GM23338 (cell line): ENCODE measurements around the gene CNOT6. TPM values are rescaled to one million over a fixed set of nuclear protein-coding genes. Genes with fewer than 3 reads are reported as not detected.

ENCODE experiments used
- ATAC-seq: fragments of 200-7000 bp; cut with Tn5 transposase; 3 replicates; pipeline ENCODE4 v1.9.1; 2020
- DNase-seq: peaks from one replicate; pipeline ENCODE4 v3.0.0-alpha.2; 2015; ENCODE audit warnings: low spot score
- H2AFZ ChIP-seq: fragments of 200-600 bp; sonication (generic); 2 replicates; pipeline ENCODE4 v1.8.0; 2016; ENCODE audit warnings: antibody characterized with exemption, mild to moderate bottlenecking, moderate library complexity
- H3F3A ChIP-seq: fragments of 200-600 bp; sonication (generic); replicated peaks from 2 replicates; pipeline ENCODE4 v1.8.0; 2017; ENCODE audit warnings: antibody characterized with exemption, mixed run types, low read depth
- H3K27ac ChIP-seq: fragments of 200-600 bp; sonication (generic); 2 replicates; pipeline ENCODE4 v1.6.1; 2016; ENCODE audit warnings: low read depth
- H3K27me3 ChIP-seq: fragments of 200-600 bp; sonication (generic); 2 replicates; pipeline ENCODE4 v1.8.0; 2016; ENCODE audit warnings: mild to moderate bottlenecking, mixed run types, moderate library complexity; ENCODE audit not compliant: insufficient read depth
- H3K36me3 ChIP-seq: fragments of 200-600 bp; sonication (generic); 2 replicates; pipeline ENCODE4 v1.8.0; 2016; ENCODE audit warnings: mild to moderate bottlenecking; ENCODE audit not compliant: insufficient read depth
- H3K4me1 ChIP-seq: fragments of 200-600 bp; sonication (generic); 2 replicates; pipeline ENCODE4 v1.8.0; 2016; ENCODE audit warnings: mild to moderate bottlenecking, moderate library complexity; ENCODE audit not compliant: insufficient read depth
- H3K4me2 ChIP-seq: fragments of 200-600 bp; sonication (generic); 2 replicates; pipeline ENCODE4 v1.7.1; 2017; ENCODE audit warnings: mixed run types
- H3K4me3 ChIP-seq: fragments of 200-600 bp; sonication (generic); 2 replicates; pipeline ENCODE4 v1.6.1; 2016; ENCODE audit warnings: mixed run types
- H3K79me2 ChIP-seq: fragments of 200-600 bp; sonication (generic); replicated peaks from 2 replicates; pipeline ENCODE4 v1.8.0; 2017; ENCODE audit warnings: mild to moderate bottlenecking; ENCODE audit not compliant: insufficient read depth
- H3K9me2 ChIP-seq: fragments of 200-600 bp; sonication (generic); 2 replicates; pipeline ENCODE4 v1.8.0; 2017; ENCODE audit not compliant: insufficient read depth
- H4K20me1 ChIP-seq: fragments of 200-600 bp; sonication (generic); replicated peaks from 2 replicates; pipeline ENCODE4 v1.8.0; 2017; ENCODE audit warnings: mild to moderate bottlenecking; ENCODE audit not compliant: insufficient read depth
- H3K27ac Mint-ChIP-seq: 2 replicates; pipeline ENCODE4 v1.8.0; 2020; ENCODE audit warnings: inconsistent platforms, mild to moderate bottlenecking, moderate library complexity, mixed read lengths
- H3K27me3 Mint-ChIP-seq: 3 replicates; pipeline ENCODE4 v1.8.0; 2022; ENCODE audit warnings: low read depth, mild to moderate bottlenecking, moderate library complexity, mixed read lengths, inconsistent platforms; ENCODE audit not compliant: insufficient read depth, poor library complexity
- H3K36me3 Mint-ChIP-seq: 3 replicates; pipeline ENCODE4 v1.8.0; 2021; ENCODE audit warnings: low read depth, mild to moderate bottlenecking, inconsistent platforms, moderate library complexity, mixed read lengths
- H3K4me1 Mint-ChIP-seq: 3 replicates; pipeline ENCODE4 v1.8.0; 2020; ENCODE audit warnings: mild to moderate bottlenecking, inconsistent platforms, mixed read lengths
- H3K4me3 Mint-ChIP-seq: 3 replicates; pipeline ENCODE4 v1.8.0; 2021; ENCODE audit warnings: moderate library complexity, mild to moderate bottlenecking, inconsistent platforms, mixed read lengths
- H3K9me3 Mint-ChIP-seq: 3 replicates; pipeline ENCODE4 v1.8.0; 2020; ENCODE audit warnings: moderate library complexity, mild to moderate bottlenecking, inconsistent platforms, mixed read lengths
- CREB1 ChIP-seq: fragments of 250-450 bp; sonication (Bioruptor Pico); IDR thresholded peaks from 2 replicates; pipeline ENCODE4 v1.5.0; 2020; ENCODE audit warnings: low read depth, mild to moderate bottlenecking, moderate library complexity
- CTCF ChIP-seq, 2 experiments: fragments of 200-600 bp in 1 of 2; sonication (generic) in 1 of 2; conservative IDR thresholded peaks; 2 replicates each; pipeline versions ENCODE4 v1.5.1 to v1.6.1; 2016 to 2017; ENCODE audit warnings: antibody characterized with exemption in 2 of 2, low read depth in 2 of 2, mild to moderate bottlenecking in 2 of 2, moderate library complexity in 1 of 2
- ETS1 ChIP-seq: IDR thresholded peaks from 2 replicates; pipeline ENCODE4 v1.6.1; 2016; ENCODE audit warnings: antibody characterized with exemption
- EZH2 ChIP-seq: fragments of 200-600 bp; sonication (generic); IDR thresholded peaks from one replicate; pipeline ENCODE4 v1.8.0; 2017; ENCODE audit warnings: antibody characterized with exemption, mild to moderate bottlenecking, low read depth; ENCODE audit not compliant: unreplicated experiment
- EZH2phosphoT487 ChIP-seq: fragments of 200-600 bp; sonication (generic); IDR thresholded peaks from one replicate; pipeline ENCODE4 v1.8.1; 2018; ENCODE audit warnings: antibody characterized with exemption; ENCODE audit not compliant: unreplicated experiment
- JUNB ChIP-seq: IDR thresholded peaks from one replicate; pipeline ENCODE4 v1.6.1; 2016; ENCODE audit warnings: antibody characterized with exemption; ENCODE audit not compliant: unreplicated experiment
- NANOG ChIP-seq: IDR thresholded peaks from 2 replicates; pipeline ENCODE4 v1.6.1; 2016; ENCODE audit warnings: antibody characterized with exemption, borderline replicate concordance
- POLR2AphosphoS5 ChIP-seq: IDR thresholded peaks from 2 replicates; pipeline ENCODE4 v1.6.1; 2016; ENCODE audit warnings: antibody characterized with exemption, low read depth
- REST ChIP-seq: IDR thresholded peaks from one replicate; pipeline ENCODE4 v1.6.1; 2018; ENCODE audit warnings: antibody characterized with exemption; ENCODE audit not compliant: unreplicated experiment
- STAT1 ChIP-seq: IDR thresholded peaks from one replicate; pipeline ENCODE4 v1.6.1; 2016; ENCODE audit warnings: antibody characterized with exemption; ENCODE audit not compliant: unreplicated experiment
- ZNF114 ChIP-seq: fragments of 250-450 bp; sonication (Bioruptor Pico); IDR thresholded peaks from 2 replicates; pipeline ENCODE4 v1.5.0; 2020; ENCODE audit warnings: mild to moderate bottlenecking, moderate library complexity
- ZNF331 ChIP-seq: fragments of 250-450 bp; sonication (Bioruptor Pico); IDR thresholded peaks from 2 replicates; pipeline ENCODE4 v1.5.0; 2020; ENCODE audit warnings: low read depth, mild to moderate bottlenecking, moderate library complexity
- ZNF462 ChIP-seq: fragments of 250-450 bp; sonication (Bioruptor Pico); IDR thresholded peaks from 2 replicates; pipeline ENCODE4 v1.5.0; 2020; ENCODE audit warnings: mild to moderate bottlenecking, moderate library complexity
- polyA plus RNA-seq: library from polyadenylated mRNA; unstranded; fragments of >200 nt; fragmentation: Nextera tagmentation; extraction: Ambion mirVana; gene quantifications from 2 replicates; pipeline ENCODE4 v1.2.1, GENCODE V29; 2016
- total RNA-seq: library from RNA; depleted of rRNA; stranded (reverse); fragments of >200 nt; shearing (Covaris generic); gene quantifications from 2 replicates; pipeline ENCODE4 v1.2.3, GENCODE V29; 2014

The CNOT6 gene
- total and polyA plus RNA-seq, 2 experiments from 2014 or later, result 14.6 to 38.7 TPM

- peaks cover 16% of the 10 kb centered on the region for H3K36me3 Mint-ChIP-seq
Observed at GRCh38 chr5:180464603-180464970, 29.6 kb upstream of the CNOT6 start.

More at GRCh38 chr5:180464603-180464970, 29.6 kb upstream of the CNOT6 start:
- TF ChIP-seq ZNF462 (CRISPR knock-in tag) (no peak), CTCF (conservative IDR thresholded peaks at IDR 0.05; ENCODE audit: low read depth in 2 of 2) (no peak), STAT1 (no peak), JUNB (no peak), CREB1 (CRISPR knock-in tag) (no peak), EZH2phosphoT487 (no peak), NANOG (no peak), ZNF114 (CRISPR knock-in tag) (no peak), ETS1 (no peak), EZH2 (no peak), REST (no peak), POLR2AphosphoS5 (no peak), ZNF331 (CRISPR knock-in tag) (no peak)
- DNase-seq, result no peak
- no peak overlapping the region for H3K27ac Mint-ChIP-seq
- H3K27me3 Mint-ChIP-seq, result peaks cover 15% of the 10 kb centered on the region
- Histone ChIP-seq H3K4me1 (no peaks in the 10 kb centered on the region), H3F3A (no peaks in the 10 kb centered on the region), H3K9me2 (no peaks in the 10 kb centered on the region), H4K20me1 (no peaks in the 10 kb centered on the region), H3K4me2 (no peak overlapping the region), H3K79me2 (no peaks in the 10 kb centered on the region), H2AFZ (no peak overlapping the region), H3K4me3 (no peak overlapping the region), H3K36me3 (no peaks in the 10 kb centered on the region), H3K27me3 (no peaks in the 10 kb centered on the region), H3K27ac (no peak overlapping the region)
- no peak for ATAC-seq
- no peaks in the 10 kb centered on the region; the same call in 2 of the 3 replicates for H3K4me1 Mint-ChIP-seq
- no peak overlapping the region for H3K4me3 Mint-ChIP-seq
- H3K9me3 Mint-ChIP-seq, result peaks cover 20% of the 10 kb centered on the region
